Uterus (tissue), 2 donors: ENCODE measurements around the gene LCORL.

Experiments used
- CTCF ChIP-seq, 4 experiments: fragments of 200-600 bp in 2 of 4; fragments of 450-650 bp in 2 of 4; sonication (generic) in 2 of 4; IDR thresholded peaks; one replicate each; pipeline ENCODE4 v1.5.1; 2016 to 2019; ENCODE audit warnings: antibody characterized with exemption in 4 of 4, mild to moderate bottlenecking in 2 of 4, moderate library complexity in 1 of 4
- POLR2A ChIP-seq, 2 donors: fragments of 450-650 bp; IDR thresholded peaks; one replicate each; pipeline ENCODE4 v1.6.1; 2016; ENCODE audit warnings: antibody characterized with exemption in 2 of 2, mild to moderate bottlenecking in 1 of 2, moderate library complexity in 1 of 2

DNA sequence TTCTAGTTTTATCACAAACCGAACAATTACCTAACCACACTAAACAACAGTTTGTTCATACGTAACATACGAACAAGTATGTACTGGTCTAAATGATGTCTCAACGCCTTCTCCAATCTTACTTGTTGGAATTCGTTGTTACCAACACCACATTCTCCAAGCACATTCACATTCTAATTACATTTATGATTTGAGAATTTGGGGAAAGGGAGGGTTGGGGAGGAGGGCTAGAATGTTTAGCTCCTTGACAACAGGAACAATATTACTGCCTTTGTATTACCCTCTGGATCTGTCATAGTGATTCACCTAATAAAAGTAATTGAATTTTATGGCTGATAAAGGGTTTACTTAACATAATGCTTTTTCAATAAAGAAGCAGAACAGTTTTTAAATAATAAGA, 24.4 kb downstream of the LCORL start:
- no peak for TF ChIP-seq CTCF (IDR thresholded peaks at IDR 0.05)
- TF ChIP-seq POLR2A (IDR thresholded peaks at IDR 0.05): no peak
